Kidney epithelial cell (primary cell): Measurements from ENCODE around the gene KDSR. TPM values are rescaled to one million over a fixed set of nuclear protein-coding genes. Genes with fewer than 3 reads are reported as not detected.

ENCODE experiments used
- DNase-seq: peaks from one replicate; pipeline ENCODE4 v3.0.0-alpha.2; 2010; ENCODE audit warnings: low read depth
- H3K27me3 ChIP-seq: 2 replicates; pipeline ENCODE4 v1.6.0; 2011; ENCODE audit warnings: low read length; ENCODE audit not compliant: control insufficient read depth, insufficient read depth
- H3K36me3 ChIP-seq: 2 replicates; pipeline ENCODE4 v1.5.1; 2011; ENCODE audit warnings: low read length; ENCODE audit not compliant: control insufficient read depth, insufficient read depth
- H3K4me3 ChIP-seq: 2 replicates; pipeline ENCODE4 v1.5.1; 2011; ENCODE audit warnings: low read depth, mild to moderate bottlenecking, control low read depth, low read length
- CTCF ChIP-seq: IDR thresholded peaks from 2 replicates; pipeline ENCODE4 v1.5.1; 2011; ENCODE audit warnings: mild to moderate bottlenecking, moderate library complexity, low read length, control low read depth, inconsistent platforms; ENCODE audit not compliant: insufficient read depth, poor library complexity, severe bottlenecking
- total RNA-seq: library from RNA; depleted of rRNA; stranded (reverse); fragments of >200 nt; gene quantifications from 2 replicates; pipeline ENCODE4 v1.2.3, GENCODE V29; 2015

KDSR gene
- total RNA-seq, 1 donor from 2014 or later = 32.1 TPM

- no peak for DNase-seq
- peaks cover 2% of the 10 kb centered on the region for H3K36me3 ChIP-seq
- TF ChIP-seq CTCF = no peak
- no peak overlapping the region for H3K4me3 ChIP-seq
- H3K27me3 ChIP-seq = no peaks in the 10 kb centered on the region
Measured at GRCh38 chr18:63405986-63406385, 39.0 kb upstream of the KDSR start.

GRCh38 chr18:63402246-63403162, 35.5 kb upstream of the KDSR start:
- Histone ChIP-seq H3K27me3 (no peaks in the 10 kb centered on the region), H3K4me3 (no peak overlapping the region), H3K36me3 (no peaks in the 10 kb centered on the region)
- no peak for TF ChIP-seq CTCF
- no peak for DNase-seq

GRCh38 chr18:63399300-63399699, 32.3 kb upstream of the KDSR start:
- no peaks in the 10 kb centered on the region for H3K27me3 ChIP-seq
- DNase-seq = no peak
- H3K4me3 ChIP-seq = no peak overlapping the region
- TF ChIP-seq CTCF = no peak
- peaks cover 1% of the 10 kb centered on the region for H3K36me3 ChIP-seq

- Histone ChIP-seq H3K27me3 (no peaks in the 10 kb centered on the region), H3K36me3 (peaks cover 1% of the 10 kb centered on the region), H3K4me3 (no peak overlapping the region)
- no peak for TF ChIP-seq CTCF
- DNase-seq = no peak
Measured at GRCh38 chr18:63397349-63397748, 30.3 kb upstream of the KDSR start.

GRCh38 chr18:63395503-63395902, 28.5 kb upstream of the KDSR start:
- no peak overlapping the region for H3K4me3 ChIP-seq
- TF ChIP-seq CTCF = no peak
- DNase-seq = no peak
- no peaks in the 10 kb centered on the region for H3K27me3 ChIP-seq
- H3K36me3 ChIP-seq = peaks cover 1% of the 10 kb centered on the region
